ENCODE results near the gene MITF.

MITF gene

GRCh38 chr3:69842789-69843188, 103.5 kb downstream of the MITF start:
- FAIRE-seq: no peak

GRCh38 chr3:69844706-69845105, 105.4 kb downstream of the MITF start:
- FAIRE-seq: no peak

- FAIRE-seq: no peak
These were observed 108.0 kb downstream of the MITF start for GRCh38 chr3:69847303-69847702.

- FAIRE-seq: no peak
These were observed 108.8 kb downstream of the MITF start for GRCh38 chr3:69848113-69848512.

- no peak for FAIRE-seq
These were observed 111.6 kb downstream of the MITF start for GRCh38 chr3:69850849-69851248.

GRCh38 chr3:69853027-69853426, 113.8 kb downstream of the MITF start:
- no peak for FAIRE-seq

- FAIRE-seq: peak; percentile 21
These were observed 116.3 kb downstream of the MITF start for GRCh38 chr3:69855436-69856162.

GRCh38 chr3:69856965-69857705, 117.9 kb downstream of the MITF start:
- no peak for FAIRE-seq

GRCh38 chr3:69861556-69861955, 122.3 kb downstream of the MITF start:
- FAIRE-seq: no peak

- no peak for FAIRE-seq
These were observed 124.9 kb downstream of the MITF start for GRCh38 chr3:69864141-69864540.

- no peak for FAIRE-seq
These were observed 125.5 kb downstream of the MITF start for GRCh38 chr3:69864766-69865165.

- no peak for FAIRE-seq
These were observed 126.8 kb downstream of the MITF start for GRCh38 chr3:69865925-69866679.

GRCh38 chr3:69866988-69867720, 127.9 kb downstream of the MITF start:
- peak; percentile 84 for FAIRE-seq

GRCh38 chr3:69867941-69868505, 128.8 kb downstream of the MITF start:
- no peak for FAIRE-seq

- no peak for FAIRE-seq
These were observed 129.7 kb downstream of the MITF start for GRCh38 chr3:69868841-69869420.

GRCh38 chr3:69869643-69870042, 130.4 kb downstream of the MITF start:
- FAIRE-seq: no peak

- no peak for FAIRE-seq
These were observed 132.0 kb downstream of the MITF start for GRCh38 chr3:69871251-69871650.

GRCh38 chr3:69871868-69872267, 132.6 kb downstream of the MITF start:
- FAIRE-seq: no peak

GRCh38 chr3:69872783-69873378, 133.6 kb downstream of the MITF start:
- no peak for FAIRE-seq

GRCh38 chr3:69876073-69876472, 136.8 kb downstream of the MITF start:
- FAIRE-seq: no peak

- peak; percentile 88 for FAIRE-seq
These were observed 139.0 kb downstream of the MITF start for GRCh38 chr3:69878254-69878653.

GRCh38 chr3:69879051-69879450, 139.8 kb downstream of the MITF start:
- no peak for FAIRE-seq
